Measurements from ENCODE around the gene NBPF8.
"Not testable (repeated sequence)": the region's sequence is repeated elsewhere in the genome, so short reads cannot be mapped to it uniquely, and the experiment has no call there.

Gene NBPF8

GRCh38 chr1:120414911-120415480 lies at the start of gene NBPF8:
Gene NBPF8, plus strand, starts transcription at chr1:120415035. Its CDS starts 21,488 bp downstream, at chr1:120436523.
- peak; percentile 69 for DNase-seq (ENCODE audit: low read depth)

- DNase-seq (ENCODE audit: low read depth) = not testable (repeated sequence)
These were observed 47.1 kb upstream of the NBPF8 start for GRCh38 chr1:120367709-120368108.

- DNase-seq (ENCODE audit: low read depth) = not testable (repeated sequence)
These were observed 28.2 kb upstream of the NBPF8 start for GRCh38 chr1:120386651-120387050.

- DNase-seq (ENCODE audit: low read depth) = peak; percentile 57
These were observed 26.2 kb upstream of the NBPF8 start for GRCh38 chr1:120388597-120389126.

GRCh38 chr1:120391365-120391764 lies 23.5 kb upstream of the NBPF8 start:
- not testable (repeated sequence) for DNase-seq (ENCODE audit: low read depth)

GRCh38 chr1:120393316-120394232 lies 21.3 kb upstream of the NBPF8 start:
- DNase-seq (ENCODE audit: low read depth) = not testable (repeated sequence)

GRCh38 chr1:120405348-120405747 lies 9.5 kb upstream of the NBPF8 start:
- not testable (repeated sequence) for DNase-seq (ENCODE audit: low read depth)

GRCh38 chr1:120414451-120414850 lies 384 bp upstream of the NBPF8 start:
- DNase-seq (ENCODE audit: low read depth) = not testable (repeated sequence)

GRCh38 chr1:120415492-120415961 lies 692 bp downstream of the NBPF8 start:
- DNase-seq (ENCODE audit: low read depth) = peak; percentile 59

GRCh38 chr1:120425063-120425462 lies 10.2 kb downstream of the NBPF8 start:
- DNase-seq (ENCODE audit: low read depth) = not testable (repeated sequence)

- DNase-seq (ENCODE audit: low read depth) = peak; percentile 44
These were observed 16.8 kb downstream of the NBPF8 start for GRCh38 chr1:120431626-120432025.

GRCh38 chr1:120433831-120434230 lies 19.0 kb downstream of the NBPF8 start:
- DNase-seq (ENCODE audit: low read depth) = not testable (repeated sequence)

- DNase-seq (ENCODE audit: low read depth) = not testable (repeated sequence)
These were observed 34.3 kb downstream of the NBPF8 start for GRCh38 chr1:120449124-120449523.

All from EH (cell line).